HTERT RPE-1 (cell line): ENCODE measurements around the gene NYAP2.

ENCODE experiments used
- in situ Hi-C: fragments of 300-500 bp; cut with MboI; formaldehyde crosslinking; loops from 4 replicates; pipeline ENCODE4 v1.14.3; 2020; ENCODE audit warnings: low sequenced_read_pairs

Gene NYAP2

GRCh38 chr2:225428360-225428759 is 28.9 kb downstream of the NYAP2 start:
- in situ Hi-C loops, result no loop called here

GRCh38 chr2:225429717-225430116 is 30.2 kb downstream of the NYAP2 start:
- in situ Hi-C loops, result no loop called here

- in situ Hi-C loops, result no loop called here
These were observed 31.8 kb downstream of the NYAP2 start for GRCh38 chr2:225431105-225431863.

GRCh38 chr2:225434014-225434413 is 34.5 kb downstream of the NYAP2 start:
- in situ Hi-C loops, result no loop called here

GRCh38 chr2:225437319-225437718 is 37.8 kb downstream of the NYAP2 start:
- in situ Hi-C loops, result no loop called here

GRCh38 chr2:225438248-225438647 is 38.7 kb downstream of the NYAP2 start:
- in situ Hi-C loops, result no loop called here

- in situ Hi-C loops, result no loop called here
These were observed 53.2 kb downstream of the NYAP2 start for GRCh38 chr2:225452677-225453076.

GRCh38 chr2:225454412-225454811 is 54.9 kb downstream of the NYAP2 start:
- in situ Hi-C loops, result no loop called here

GRCh38 chr2:225456619-225457260 is 57.2 kb downstream of the NYAP2 start:
- in situ Hi-C loops, result no loop called here

- in situ Hi-C loops, result no loop called here
These were observed 58.0 kb downstream of the NYAP2 start for GRCh38 chr2:225457482-225457881.

GRCh38 chr2:225458431-225459117 is 59.1 kb downstream of the NYAP2 start:
- in situ Hi-C loops, result no loop called here

GRCh38 chr2:225462417-225462816 is 62.9 kb downstream of the NYAP2 start:
- in situ Hi-C loops, result no loop called here

- in situ Hi-C loops, result no loop called here
These were observed 63.4 kb downstream of the NYAP2 start for GRCh38 chr2:225462945-225463344.

- in situ Hi-C loops, result no loop called here
These were observed 63.9 kb downstream of the NYAP2 start for GRCh38 chr2:225463449-225463848.

- in situ Hi-C loops, result no loop called here
These were observed 65.0 kb downstream of the NYAP2 start for GRCh38 chr2:225464346-225465025.

- in situ Hi-C loops, result no loop called here
These were observed 66.3 kb downstream of the NYAP2 start for GRCh38 chr2:225465827-225466226.

GRCh38 chr2:225466891-225467604 is 67.5 kb downstream of the NYAP2 start:
- in situ Hi-C loops, result no loop called here

- in situ Hi-C loops, result no loop called here
These were observed 68.6 kb downstream of the NYAP2 start for GRCh38 chr2:225468131-225468530.

GRCh38 chr2:225471039-225471438 is 71.5 kb downstream of the NYAP2 start:
- in situ Hi-C loops, result no loop called here

GRCh38 chr2:225471482-225471881 is 72.0 kb downstream of the NYAP2 start:
- in situ Hi-C loops, result no loop called here

GRCh38 chr2:225472161-225472560 is 72.7 kb downstream of the NYAP2 start:
- in situ Hi-C loops, result no loop called here
